GM15510 (cell line): ENCODE data around the gene GALNT18.

Source experiments
- POLR2A ChIP-seq: IDR thresholded peaks from 3 replicates; pipeline ENCODE4 v1.6.1; 2011; ENCODE audit warnings: borderline replicate concordance; ENCODE audit not compliant: insufficient read length; ENCODE audit errors: extremely low read depth

Gene GALNT18

DNA sequence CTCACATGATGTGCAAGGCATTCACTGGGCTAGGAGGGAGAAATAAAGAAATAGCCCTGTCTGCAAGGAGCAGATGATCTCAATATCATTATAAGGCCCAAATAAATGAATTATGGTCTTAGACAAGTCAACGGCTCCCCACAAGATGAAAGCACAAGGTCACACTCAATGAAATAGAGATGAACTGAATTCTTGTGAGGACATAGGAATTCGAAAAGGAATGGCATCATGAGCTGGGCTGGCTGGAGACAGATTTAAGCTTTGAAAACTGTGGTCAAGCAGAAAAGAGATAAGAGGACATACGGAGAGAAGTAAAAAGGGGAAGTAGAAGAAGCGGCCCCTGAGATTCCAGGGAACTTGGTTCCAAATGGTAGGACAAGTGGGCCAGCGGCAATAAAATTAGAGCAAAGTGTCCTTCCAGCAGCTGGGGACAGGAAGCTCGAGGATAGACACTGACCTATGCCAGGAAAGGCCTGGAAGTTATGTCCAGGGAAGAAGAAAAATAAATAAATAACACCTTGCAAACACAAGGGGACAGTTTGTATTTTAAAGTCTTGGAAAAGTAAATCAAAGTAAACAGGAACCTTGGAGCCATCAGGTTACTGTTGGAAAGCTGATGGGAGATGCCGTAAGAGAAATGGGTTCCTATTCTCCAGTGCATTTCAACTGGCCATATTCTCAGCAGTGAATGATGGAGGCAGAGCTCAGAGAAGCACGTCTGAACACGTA, 37.8 kb downstream of the GALNT18 start:
- TF ChIP-seq POLR2A: no peak

DNA sequence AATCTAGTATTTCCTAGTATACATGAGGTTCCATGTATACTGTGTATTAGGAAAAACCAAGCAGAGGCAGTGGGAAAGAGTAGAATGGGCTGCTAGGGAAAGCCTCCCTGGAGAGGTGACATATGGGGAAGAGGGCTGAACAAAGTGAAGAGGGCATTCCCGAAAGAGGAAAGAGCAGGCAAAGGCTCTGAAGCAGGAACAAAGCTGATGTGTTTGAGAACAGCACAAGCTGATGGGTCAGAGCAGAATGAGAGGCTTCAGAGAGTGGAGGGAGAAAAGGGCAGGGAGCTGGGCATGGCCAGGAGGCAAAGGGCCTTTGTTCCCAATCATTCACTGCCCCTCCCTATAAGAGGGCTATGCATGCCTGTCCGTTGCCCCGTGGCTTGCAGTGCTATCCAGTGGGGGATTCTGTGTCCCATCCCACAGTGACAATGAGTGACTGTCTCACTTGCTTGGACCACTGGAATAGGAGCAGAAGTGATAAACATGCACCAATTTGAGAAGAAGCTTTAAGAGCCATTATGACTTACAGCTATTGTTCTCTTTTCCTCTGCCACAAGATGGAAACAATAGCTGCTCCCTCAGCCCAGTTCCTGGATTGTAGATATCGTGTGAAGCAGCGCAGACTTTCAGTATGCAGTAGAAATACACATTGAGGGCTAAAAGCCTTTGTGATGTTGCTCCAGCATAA, 39.6 kb downstream of the GALNT18 start:
- TF ChIP-seq POLR2A: no peak

DNA sequence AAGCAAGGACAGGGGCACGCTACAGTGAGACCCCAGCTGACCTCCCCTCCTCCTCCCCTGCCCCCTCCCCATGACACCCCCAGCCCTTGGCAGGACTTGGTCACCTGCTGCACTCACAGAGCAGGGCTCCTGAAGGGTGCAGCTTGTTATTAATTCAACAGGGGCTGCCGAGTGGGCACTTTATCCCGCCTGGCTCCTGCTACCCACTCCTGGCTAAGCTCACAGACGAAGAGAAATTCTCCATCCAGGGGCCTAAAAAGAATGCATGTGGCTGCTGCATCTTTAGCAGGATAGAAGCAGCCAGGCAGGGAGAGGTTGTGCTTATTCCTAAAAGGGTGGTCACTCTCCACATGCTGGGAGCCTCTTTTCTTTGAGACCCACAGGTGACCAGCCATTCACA, 40.3 kb downstream of the GALNT18 start:
- no peak for TF ChIP-seq POLR2A

DNA sequence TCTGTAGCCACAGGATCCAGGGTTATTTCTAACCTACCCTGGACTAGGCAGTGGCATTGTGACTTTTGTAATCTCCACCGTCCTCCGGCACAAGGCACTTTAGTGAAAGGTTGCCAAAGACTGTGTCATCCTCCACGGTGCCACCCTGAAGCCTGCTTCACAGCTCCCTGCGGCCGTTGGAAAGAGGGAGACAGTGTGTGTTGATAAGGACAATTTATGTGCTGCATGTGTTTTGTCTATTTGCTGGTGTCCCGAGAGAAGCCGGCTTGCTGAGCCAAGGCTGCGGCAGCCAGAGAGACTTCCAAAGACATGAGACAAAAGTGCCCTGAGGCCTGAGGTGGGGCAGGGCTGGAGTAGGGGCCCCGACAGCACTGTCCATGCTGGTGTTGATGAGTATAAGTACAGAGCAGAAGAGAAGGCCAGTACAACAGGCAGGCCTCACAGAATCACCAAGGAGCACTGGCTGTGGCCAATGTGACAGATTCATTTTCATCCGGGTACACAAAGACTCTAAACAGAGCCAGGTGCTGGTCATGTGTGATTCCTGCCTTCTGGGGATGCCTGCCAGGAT, 40.9 kb downstream of the GALNT18 start:
- TF ChIP-seq POLR2A: no peak

DNA sequence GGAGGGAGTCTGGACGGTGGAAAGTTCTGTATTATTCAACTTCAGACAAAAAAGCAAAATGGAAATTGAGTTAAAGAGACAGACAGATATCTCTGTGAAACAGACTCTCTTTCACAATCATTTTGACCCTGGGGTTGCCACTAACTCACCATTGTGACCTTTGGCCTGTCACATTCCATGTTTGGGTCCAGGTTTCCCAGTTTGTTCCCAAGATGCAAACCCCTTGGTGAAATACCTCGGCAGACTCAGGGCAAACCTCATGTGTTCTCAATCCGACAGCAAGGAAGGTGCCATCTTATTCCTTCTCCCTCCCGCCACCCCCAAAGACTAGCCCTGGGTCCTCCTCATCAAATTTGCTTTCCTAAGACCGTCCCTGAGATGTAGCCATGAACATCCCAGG, 41.8 kb downstream of the GALNT18 start:
- no peak for TF ChIP-seq POLR2A

DNA sequence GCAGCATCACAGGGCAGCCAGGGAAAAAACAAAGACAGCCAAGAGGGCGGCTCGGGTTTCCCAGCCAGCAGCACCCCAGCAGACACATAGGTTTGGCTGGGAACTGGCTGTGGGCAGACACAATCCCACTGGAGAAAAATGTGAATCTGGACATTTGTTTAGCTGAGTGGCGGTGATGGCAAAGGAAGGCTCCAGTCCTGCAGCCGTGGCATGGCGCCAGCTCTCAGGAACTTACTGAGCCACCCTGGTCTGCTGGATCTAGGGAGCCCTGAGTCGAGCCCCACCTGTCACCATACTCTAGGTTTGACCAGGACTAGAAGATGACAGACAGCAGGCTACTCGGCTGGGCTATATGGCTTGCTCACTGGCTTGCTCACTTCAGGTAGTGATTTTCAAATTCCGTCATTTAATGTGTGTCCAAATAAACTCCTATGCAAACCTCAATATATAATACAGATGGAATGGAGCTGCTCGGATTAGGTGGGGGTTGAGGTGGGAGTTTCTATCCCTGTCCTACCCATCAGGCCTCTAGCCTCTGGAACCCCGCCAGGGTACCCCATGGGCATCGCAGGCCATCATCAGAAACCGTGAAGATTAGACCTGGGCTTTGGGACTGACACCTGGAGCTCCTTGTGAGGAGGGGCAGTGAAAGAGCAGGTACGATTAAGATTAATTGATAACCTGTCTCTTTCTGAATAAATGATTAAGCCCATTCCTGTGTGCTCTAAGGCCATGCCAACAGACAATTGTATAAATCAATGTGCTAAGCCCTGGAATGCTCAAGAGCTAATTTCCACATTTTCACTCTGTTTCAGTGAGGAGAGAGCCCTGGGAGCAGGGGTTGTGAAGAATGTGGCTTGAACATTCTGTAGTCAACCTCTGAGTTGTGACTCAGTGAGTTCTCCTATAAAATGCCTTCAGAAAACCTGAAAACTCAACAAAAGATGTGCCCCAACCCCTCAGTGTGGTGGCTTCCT, 42.5 kb downstream of the GALNT18 start:
- no peak for TF ChIP-seq POLR2A

DNA sequence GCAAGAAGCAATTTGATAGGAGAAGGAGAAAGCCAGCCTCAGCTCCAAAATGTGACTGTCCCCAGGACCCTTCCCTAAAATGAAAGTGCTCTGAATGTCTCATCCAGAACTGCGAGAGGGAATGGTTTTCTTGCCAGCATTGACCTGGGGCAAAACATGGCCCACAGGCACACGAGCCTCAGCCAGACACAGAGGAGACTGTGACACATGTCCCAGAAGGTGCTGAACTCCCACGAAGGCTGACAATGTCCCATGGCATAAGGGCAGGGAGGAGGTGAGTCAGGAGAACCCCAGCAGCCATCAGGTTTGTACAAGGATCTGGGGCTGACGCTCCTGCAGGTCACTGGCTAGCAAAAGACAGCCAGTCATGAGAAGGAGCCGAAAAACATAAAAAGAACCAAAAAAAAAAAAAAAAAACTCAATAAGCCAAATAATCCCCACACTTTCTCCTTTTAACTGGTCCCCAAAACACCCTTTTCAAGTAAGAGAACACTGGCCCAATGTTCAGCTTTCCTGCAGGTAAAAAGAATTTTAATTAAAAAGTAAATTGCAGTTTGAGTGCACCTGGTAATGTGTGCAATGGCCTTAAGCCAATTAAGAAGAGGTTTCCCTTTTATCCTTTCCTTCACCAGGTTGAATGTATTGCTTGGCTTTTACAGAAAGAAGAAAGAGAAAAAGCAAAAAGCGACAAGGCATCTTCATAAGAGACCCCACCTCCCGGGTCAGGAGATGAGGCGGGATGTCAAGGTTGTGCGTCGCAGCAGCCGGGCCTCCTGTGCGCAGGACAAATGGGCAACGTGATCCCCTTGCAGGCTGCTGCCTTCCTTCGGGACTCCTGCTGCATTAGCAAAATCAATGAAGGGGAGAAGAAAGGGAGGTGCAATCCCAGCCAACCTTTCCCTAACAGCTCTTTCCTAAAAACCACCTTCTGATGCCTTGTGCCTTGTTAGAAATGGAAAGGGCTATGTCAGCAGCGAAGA, 43.6 kb downstream of the GALNT18 start:
- TF ChIP-seq POLR2A: no peak

DNA sequence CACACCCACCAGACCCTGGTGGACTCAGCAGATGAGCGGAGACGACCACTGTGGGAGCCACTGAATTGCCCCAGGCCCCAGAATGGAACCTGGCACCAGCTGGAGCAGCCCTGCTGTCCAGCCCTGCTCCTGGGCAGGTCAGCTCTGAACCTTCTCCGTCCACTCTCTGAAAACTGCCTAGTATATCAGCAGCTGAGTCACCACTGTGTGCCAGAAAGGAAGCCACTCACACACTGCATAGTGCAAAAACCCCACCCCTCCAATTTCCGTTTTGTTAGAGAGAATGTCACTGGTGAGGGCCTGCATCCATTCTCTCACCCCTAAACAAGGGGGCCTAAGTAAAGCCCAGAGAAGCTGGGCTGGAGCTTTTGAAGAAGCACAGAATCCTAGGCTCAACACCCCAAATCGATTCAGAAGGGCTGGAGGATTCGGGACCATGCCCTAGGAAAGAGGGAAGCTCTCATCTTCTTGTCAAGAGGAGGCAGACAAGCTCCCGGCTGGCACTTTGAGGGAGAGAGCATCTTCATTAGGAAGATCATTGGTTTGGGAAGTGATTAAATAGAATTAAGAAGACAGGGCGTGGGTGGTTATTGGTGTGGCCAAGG, 44.5 kb downstream of the GALNT18 start:
- no peak for TF ChIP-seq POLR2A

DNA sequence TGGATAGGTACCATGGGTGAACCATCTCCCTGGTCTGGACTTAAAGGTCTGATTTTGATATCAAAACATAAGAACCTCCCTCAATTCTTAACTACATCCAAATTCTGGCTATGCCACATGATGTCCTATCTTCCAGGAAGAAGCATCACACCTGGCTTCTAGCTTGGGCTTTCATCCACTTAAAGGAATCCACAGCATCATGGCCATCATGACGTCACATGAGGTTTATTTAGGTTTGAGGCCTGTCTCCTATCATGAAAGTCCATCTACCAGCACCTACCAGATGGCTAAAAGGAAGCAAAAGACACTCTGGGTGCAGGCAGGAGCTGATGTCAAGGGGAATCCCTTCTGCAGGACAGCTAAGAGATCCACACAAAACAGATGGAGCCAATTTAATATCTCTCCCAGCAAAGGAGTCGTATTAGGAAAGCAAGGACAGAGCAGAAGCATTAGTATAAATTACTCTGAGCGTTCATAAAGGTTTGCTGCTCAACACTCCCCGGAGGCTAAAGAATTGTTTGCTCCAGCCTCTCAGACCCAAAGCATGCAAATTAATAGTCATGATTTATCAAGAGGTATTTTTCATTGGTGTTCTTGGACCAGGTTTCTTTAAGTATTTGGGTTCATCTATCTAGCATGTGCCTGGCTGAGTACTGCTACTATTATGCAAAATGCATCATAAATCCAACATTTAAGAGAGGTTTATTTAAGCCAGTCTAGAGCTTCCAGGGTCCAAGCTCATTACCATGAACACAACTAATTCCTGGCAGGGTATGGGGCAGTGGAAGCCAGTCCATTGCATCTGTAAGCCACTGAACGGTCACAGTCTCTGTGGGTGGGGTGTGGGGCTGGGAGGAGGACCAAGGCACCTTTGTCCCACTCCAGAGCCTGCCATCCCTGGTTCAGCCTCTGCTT, 47.2 kb downstream of the GALNT18 start:
- TF ChIP-seq POLR2A: no peak

DNA sequence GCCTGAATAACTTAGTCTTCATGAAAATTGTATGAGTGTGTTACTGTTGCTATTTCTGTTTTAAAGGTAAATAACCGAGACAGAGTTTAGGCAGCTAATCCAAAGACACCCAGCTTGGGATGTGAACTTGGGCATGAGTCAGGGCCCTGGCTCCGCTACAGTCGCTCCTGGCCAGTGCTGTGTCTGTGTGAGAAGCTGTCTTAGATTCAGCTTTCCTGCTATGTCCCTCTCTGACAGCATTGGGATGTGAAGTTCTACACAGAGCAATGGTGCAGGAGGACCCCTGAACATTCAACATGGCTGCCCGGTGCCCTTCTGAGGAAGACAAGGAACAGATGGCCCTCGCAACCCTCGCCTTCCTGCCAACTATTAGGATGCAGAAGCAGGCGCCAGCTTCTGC, 49.4 kb downstream of the GALNT18 start:
- TF ChIP-seq POLR2A: no peak

DNA sequence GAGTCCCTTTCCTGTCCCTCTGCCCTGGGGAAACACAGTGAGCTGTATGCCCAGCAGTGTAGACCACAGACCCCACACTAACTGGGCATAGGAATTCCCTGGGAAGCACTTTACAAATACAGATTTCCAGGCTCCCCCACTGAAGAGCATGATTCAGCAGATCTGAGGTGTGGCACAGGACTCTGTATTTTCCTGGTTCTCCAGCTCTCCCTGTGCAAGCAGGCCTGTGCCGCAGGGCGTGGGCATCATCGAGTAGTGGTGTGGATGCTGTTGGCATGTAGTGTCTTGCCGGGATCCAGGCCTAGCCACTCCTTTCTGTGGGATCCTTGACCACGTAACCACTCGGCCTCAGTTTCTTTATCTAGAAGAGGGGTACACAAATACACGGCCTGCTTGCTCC, 49.9 kb downstream of the GALNT18 start:
- TF ChIP-seq POLR2A: no peak

DNA sequence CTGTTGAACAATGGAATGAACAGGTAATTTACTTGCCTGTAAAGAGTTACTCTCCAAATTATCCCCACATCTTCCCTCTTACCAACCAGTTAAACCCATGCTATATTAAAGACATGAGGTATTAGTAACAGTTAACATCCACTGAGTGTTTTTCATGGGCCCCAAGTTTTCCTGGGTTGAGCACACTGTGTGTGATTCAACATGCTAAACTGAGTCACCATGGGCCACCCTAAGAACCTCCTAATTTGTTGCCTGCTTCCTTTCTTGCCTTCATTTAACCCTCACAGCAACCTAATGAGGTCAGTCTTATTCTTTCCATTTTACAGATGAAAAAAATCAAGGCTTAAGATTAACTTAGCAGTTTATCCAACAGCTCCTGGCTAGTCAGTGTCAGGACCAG, 51.0 kb downstream of the GALNT18 start:
- TF ChIP-seq POLR2A: no peak
